Measurements from ENCODE around the gene TCEA3.

DNA sequence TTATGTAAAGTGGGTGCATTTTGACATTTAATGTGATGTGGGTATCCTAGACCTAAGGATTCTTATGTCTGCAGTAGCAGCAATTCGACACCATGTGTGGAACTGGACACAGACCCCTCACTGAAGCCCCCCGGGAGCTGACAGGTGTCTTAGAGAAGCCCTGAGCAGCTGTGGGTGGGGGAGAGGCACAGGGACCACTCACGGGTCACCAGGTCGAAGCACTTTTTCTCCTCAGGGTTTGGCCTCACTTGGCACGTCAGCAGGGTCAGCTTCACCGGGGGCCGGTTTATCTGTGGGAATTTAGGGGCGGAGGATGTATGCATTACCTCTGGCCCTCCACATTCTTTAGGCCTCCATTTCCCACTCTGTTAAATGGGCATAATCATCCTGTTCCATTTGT, 14.0 kb upstream of the TCEA3 start:
- TF ChIP-seq, protein P1, sequence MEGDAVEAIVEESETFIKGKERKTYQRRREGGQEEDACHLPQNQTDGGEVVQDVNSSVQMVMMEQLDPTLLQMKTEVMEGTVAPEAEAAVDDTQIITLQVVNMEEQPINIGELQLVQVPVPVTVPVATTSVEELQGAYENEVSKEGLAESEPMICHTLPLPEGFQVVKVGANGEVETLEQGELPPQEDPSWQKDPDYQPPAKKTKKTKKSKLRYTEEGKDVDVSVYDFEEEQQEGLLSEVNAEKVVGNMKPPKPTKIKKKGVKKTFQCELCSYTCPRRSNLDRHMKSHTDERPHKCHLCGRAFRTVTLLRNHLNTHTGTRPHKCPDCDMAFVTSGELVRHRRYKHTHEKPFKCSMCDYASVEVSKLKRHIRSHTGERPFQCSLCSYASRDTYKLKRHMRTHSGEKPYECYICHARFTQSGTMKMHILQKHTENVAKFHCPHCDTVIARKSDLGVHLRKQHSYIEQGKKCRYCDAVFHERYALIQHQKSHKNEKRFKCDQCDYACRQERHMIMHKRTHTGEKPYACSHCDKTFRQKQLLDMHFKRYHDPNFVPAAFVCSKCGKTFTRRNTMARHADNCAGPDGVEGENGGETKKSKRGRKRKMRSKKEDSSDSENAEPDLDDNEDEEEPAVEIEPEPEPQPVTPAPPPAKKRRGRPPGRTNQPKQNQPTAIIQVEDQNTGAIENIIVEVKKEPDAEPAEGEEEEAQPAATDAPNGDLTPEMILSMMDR (IDR thresholded peaks at IDR 0.05) = no peak
- TF ChIP-seq POLR2A (IDR thresholded peaks at IDR 0.05) = no peak
